Measurements from ENCODE around the gene LRRC52.

LRRC52 gene, protein sequence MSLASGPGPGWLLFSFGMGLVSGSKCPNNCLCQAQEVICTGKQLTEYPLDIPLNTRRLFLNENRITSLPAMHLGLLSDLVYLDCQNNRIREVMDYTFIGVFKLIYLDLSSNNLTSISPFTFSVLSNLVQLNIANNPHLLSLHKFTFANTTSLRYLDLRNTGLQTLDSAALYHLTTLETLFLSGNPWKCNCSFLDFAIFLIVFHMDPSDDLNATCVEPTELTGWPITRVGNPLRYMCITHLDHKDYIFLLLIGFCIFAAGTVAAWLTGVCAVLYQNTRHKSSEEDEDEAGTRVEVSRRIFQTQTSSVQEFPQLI

DNA sequence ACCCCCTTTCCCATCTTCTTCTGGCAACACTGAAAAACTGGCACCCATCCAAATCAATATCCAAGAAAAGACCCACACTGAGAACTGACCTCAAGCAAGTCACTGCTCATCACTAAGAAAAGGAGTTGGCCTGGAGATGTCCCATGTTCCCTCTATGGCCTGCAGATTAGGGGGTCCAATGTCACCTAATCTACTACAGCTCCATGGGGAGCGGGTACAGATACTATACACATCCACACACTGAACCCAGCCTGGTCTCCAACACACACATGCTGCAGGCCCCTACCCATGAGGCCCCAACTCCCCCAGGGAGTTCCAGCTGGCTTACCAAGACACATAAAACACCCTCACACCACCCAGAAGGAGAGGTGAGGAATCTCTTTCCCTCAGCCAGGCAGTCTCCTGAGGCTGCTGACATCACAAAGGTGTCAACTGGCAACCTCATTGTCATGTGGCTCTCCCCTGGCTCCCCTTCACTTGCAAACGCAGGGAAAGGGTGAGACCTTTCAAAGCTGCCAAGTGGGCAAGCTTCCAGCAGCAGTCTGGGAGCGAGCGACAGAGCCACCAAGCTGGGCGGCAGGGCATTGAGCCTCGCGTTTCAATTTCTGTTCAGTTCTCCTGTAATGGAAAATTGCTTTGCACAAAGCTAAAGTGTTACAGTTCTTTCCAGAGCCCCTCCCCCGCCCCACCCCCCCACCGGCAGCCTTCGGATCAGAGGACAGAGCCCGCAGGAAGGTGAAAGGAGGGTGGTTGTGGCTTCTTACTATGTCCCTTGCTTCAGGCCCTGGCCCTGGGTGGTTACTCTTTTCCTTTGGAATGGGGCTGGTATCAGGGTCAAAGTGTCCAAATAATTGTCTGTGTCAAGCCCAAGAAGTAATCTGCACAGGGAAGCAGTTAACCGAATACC, at the start of gene LRRC52:
Gene LRRC52 (plus strand): TSS at position 469 of the 907 bp plus-strand sequence. CDS start 297 bp downstream, at position 766.
- DNase-seq: no peak

DNA sequence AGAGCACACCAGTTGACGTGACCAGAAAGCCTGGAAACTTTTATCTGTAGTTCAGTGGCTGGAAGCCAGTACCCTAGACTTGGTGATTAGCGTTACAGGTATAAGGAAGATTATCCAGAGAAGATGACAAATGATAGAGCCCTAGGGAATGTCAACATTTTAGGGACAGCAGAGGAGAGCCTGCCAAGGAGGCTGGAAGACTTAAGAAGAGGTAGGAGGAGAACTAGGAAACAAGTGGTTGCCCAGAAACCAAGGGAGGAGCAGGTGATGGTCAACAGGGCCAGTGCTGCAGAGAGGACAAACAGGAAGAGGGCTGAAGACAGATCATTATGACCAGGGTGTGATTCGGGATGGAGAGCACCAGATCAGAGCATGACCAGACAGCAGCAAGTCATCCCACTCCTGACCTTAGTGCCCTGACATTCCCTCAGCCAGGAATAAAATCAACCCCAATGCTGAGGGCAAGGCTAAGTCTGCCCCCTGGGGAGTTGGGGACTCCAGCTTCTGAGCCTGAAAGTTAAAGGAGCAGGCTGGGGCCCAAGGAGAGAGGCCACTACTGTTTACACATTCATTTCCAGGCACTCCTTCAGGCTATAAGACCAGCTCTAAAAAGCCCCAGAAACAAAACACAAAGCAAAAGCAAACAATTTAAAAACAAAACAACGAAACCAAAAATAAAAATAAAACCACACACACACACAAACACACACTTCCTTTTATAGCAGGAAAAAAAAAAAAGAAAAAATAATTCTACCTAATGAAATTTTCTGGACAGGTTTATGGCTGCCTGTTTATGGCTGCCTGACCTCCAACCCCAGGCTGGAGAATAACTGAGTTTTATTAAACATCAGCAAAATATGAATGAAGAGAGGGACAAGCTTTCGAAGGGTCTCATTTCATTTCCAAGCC, 48.6 kb upstream of the LRRC52 start:
- DNase-seq: no peak

DNA sequence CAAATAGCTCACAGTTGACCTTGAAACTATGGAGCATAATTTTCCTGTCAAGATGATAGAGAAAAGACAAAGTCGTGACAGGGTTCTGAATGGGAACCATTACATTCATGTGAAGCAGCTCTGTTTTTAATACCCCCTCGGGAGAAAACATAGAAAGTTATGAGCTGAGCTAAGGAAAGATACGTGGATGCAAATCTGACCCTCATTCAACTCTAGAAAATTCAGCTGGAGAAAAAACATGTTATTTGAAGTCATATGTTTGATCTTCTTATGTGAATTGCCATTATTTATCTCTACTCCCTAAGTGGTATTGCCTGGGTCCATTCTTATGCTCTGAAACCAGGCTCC, 48.0 kb upstream of the LRRC52 start:
- DNase-seq: no peak

DNA sequence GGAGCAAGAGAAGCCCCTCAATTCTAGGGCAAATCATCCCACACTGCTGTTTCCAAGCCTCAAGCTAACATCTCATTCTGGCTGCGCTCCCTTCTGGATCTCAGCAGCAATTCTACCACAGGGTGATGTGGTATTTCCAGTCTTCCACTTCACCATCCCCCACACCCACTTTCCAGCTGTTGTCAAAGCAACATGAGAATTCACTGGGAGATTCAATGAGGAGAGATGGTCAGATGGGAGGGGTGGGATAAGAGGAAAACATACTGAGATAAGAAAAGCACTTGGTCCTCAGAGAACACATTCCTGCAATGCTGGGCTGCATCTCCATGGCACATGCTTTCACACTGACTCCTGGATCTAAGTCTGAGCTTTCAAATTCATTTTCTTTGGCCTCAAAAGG, 47.3 kb upstream of the LRRC52 start:
- DNase-seq: no peak

DNA sequence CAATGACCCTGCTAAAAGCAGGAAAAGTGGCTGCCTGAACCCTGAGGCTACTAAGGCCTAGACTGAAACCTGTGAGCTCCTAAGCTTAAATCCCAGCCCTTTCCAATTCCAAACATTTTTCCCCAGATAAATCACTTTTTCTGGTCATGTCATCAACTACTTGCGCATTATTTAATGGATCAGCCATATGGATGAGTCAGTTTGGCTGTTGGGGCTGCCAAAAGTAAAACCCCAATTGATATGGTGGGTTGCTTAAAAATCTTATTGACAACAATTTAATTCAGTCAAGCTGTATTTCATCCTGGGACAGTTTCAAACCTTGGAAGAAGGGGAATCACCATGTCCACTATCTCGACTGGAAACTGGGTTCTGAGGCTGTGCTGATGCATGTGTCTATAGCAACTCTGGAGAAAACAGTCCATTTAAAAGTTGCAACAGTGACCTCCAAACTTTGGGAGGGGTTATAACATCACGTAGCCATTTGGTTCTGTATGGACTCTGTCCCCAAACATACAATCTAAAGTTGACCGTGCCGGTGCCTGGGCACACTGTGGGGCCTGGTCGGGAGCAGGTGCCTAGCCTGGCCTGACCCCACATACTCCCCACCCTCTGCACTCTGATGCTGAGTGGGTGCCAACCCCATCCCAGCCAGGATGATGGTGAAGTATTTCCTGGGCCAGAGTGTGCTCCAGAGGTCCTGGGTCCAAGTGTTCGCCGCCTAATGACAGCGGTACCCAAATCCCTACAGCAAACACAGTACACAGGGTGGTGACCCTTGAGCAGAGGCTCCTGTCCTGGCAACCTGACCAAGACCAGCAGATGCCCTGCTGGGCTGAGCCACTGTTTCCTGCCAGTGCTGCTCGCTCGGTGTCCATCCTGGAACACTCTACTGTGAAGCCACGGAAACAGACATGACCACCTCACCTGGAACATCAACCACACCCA, 46.5 kb upstream of the LRRC52 start:
- no peak for DNase-seq

DNA sequence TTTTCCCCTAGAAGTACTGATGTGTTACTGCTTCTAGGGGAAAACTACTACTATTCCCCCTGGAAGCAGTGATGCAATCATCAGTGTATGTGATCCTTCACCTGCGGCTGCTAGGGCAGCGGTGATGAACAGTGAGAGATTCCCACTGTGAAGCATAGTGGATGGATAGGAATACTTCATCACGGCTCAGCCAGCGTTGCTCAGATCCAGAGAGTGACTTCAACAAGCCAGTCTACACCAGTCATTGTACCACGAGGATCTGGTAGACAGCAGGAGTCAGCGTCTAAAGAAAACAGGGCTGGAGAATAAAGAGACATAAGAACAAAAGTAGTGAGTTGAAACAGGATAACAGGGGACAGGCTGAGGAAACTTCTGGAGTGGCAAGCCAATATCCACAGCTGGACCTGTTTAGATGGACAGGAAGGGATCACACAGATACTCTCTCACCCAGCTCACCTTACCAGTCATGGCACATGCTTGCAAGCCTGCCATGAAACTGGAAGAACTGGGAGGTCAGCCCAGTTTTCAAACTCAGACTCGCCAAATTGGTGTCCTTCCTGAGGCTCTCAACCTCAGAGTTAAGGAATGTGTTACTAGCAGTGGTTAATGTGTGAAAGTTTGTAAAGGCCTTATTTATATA, 42.4 kb upstream of the LRRC52 start:
- no peak for DNase-seq

DNA sequence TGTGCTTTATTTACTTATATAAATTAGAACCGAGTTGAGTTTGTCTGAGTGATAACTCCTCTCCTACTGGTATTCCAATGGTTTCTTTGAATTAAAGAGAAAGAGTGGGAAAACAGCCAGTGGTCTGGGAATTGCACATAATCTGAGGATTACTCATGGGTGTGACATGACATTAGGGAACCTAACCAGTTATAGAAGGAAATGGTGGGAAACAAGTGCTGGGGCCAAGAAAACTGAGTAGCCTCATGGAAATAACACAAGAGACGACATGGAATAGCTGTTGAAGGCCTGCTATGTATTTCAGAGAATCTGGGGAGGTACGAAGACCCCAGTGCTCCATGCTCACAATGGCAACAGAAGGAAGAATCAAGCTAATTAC, 41.8 kb upstream of the LRRC52 start:
- no peak for DNase-seq

DNA sequence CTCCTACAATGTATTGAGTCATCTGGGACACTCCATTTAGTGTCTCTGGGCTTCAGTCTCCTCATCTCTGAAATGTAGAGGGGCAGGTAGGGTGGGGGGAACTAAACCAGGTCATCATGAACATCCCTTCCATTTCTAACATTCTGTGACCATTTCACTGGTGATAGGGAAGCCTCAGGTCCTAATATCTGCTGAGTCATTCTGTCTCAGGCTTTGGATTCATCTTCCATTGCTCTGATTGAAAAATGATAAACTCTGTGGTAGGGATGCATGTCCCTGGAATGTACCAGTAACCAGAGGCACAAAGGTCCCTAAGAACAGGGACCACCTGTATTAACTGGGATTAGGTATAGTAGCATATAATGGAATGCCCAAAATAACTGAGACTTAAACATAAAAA, 36.2 kb upstream of the LRRC52 start:
- DNase-seq: no peak

DNA sequence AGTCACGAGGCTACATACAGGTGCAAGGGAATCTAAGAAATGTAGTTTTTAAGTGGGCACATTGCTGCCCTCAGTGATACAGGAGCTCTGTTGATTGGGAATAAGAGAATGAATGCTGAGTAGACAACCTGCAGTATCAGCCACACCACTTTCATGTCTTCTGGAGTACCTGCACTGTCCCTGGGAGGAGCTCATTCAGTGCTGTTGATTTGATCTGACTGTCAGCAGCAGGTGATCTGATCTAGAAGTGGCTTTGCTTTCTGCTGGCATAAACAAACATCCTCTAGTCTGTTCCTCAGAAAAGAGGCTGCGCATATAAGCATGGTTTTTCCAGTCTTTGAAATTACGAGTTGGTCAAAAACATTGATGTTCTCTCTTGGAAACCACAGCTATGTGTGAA, 35.5 kb upstream of the LRRC52 start:
- no peak for DNase-seq

DNA sequence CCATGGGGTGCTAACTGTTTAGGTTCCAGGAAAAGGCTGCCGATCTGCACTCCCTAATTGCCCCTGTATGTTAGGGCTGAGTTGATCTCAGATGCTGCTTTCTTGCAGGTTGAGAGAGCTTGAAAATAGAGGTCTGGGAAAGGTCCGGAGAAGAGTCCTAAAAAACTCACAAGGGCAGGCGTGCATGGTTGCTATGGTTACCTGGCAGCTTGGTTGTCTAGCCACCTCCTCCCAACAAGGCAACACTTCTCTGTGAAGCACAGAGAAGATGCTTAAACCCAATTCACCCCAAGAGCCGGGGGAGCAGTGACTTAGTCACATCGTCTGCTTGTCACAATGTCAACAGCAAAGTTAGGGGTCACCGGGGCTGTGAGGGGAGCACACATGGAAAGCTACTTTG, 31.0 kb upstream of the LRRC52 start:
- DNase-seq: no peak

DNA sequence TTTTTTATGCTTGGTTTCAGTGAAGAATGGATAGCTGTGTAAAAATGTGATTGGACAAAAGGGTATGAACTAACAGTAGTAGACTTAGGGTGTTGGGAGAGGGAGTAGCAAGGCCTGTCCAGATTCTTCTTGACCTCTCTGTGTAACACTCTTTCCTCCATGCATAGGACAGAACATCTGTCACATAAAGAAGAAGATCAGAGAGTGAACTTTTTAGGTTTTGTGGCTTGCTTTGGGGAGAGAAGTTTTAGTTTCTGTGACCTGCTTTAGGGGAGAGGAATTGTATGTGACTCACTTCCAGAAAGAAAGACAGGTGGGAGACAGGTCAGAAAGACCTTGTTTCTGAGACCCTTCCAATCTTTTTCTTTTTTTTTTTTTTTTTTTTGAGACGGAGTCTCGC, 27.3 kb upstream of the LRRC52 start:
- no peak for DNase-seq

DNA sequence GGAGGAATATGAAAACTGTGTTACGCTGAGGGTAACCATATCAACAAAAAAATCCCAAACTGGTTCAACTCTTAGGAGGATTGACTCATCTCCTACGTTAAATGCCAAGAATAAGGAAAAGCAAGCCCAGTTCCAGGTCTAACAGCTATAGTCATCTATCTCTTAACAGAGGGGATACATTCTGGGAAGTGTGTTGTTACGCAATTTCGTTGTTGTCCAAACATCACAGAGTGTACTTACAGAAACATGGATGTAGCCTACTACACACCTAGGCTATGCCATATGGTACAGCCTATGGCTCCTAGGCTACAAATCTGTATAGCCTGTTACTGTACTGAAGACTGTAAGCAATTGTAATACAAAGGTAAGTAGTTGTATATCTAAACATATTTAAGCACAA, 23.2 kb upstream of the LRRC52 start:
- DNase-seq: no peak

DNA sequence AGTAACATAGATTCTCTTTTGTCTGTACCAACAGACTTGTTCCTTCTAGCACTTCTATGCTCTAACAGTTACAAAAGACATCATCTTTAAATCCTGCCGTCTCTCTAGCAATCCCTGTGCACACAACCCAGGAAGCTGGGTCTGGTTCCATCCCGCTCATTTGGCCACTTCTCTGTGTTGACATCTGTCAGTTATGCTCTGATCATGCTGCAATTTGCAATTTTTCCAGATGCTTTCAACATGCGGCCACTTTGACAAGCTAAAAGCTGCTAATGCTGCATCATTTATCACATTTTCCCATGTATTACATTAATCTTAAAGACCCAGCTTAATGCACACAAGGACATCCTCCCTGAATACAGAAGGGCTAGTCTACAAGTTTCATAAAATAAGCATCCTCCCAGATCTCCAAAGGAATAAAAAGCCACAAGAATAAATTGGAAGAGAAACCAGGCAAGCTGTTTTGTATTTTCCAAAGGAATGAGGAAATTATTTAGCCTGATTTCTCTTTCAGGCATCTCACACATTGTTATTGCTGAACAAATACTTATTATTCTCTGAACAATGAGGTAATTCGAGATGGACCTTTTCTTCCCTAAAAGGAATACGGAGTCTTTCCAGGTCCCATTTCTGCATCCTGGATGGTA, 19.0 kb upstream of the LRRC52 start:
- DNase-seq: no peak

DNA sequence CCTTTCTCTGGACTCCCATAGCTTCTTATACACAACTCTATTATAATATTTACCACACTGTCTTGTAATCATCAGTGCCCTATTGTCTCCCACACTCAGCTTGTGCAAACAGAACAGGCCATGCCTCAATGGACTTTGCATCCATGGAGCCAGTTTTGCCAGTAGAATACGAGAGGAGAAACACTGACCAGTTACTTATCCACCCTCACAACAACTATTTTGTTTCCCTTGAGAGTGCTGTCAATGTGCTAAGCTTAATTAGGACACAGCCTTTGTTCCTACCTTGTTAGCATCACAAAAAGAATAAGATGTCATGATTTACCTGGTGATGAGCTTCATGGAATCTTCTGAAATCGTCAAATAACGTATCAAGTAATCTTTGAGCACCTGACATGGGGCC, 18.1 kb upstream of the LRRC52 start:
- DNase-seq: no peak

DNA sequence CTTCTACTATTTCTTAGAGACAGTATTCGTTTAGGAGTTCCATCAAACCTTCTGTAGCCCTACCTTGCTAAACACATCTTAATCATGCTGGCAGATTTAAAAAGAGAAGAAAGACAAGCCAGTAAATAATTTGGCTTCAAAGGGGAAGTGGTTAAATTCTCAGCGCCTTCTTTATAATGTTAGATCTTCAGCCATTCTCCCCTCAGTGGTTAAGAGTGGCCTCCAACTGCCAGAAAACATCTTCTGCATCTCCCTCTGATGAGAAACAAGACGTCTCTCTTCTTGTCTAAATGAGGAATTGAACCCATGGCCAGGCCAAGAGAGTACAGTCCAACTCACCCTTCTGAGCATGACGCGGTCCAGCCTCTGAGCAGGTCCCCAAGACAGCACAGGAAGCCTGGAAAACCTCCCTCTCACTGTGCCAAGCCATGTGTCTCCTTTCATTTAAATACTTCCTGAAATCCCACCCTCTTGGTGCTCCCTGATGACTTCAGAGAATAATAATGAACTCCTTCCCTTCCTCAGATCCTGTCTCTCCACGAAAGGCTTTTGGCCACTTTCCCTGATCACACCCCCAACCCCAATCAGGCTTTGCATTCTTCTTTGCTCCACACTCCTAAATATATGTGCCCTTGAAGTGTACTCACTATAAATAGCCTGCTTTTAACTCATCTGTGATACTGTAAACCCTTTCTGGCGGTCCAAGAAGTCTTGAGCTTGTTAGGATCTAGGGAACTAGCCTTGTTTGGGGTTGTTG, 16.4 kb upstream of the LRRC52 start:
- peak; percentile 15 for DNase-seq

DNA sequence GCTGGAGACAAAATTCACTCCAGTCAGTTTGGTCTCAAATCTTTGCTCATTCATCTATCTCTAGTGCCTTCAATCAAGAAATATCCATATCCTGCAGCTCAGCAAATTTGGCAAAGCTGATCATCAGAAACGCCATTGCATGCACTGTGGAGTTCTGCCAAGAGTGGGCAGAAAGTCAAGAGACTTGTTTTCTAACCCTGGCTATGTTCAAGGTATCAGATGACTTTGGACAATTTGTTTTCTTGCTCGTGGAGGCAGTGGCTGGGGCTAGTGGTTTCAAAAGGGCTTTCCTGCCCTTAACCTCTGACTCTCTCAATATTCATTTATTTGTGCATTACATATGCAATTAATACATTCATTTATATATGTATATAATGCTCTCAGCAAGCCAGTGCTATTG, 12.8 kb upstream of the LRRC52 start:
- DNase-seq: no peak

DNA sequence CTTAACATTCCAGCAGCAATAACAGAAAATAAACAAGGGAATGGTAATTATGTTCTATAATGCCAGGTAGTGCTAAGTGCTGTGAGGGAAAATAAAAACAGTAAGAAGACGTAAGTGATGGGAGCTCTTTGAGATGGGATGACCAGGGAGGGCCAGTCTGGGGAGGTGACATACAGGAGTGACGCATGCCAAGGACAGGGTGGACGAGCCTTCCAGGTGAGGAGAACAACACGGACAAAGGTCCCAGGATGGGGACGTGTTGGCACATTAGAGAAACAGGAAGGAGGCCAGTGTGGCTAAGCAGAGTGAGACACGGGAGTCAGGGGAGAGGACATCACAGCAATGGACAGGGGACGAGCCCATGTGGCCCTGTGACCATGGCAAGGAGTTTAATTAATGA, 11.7 kb upstream of the LRRC52 start:
- DNase-seq: no peak

DNA sequence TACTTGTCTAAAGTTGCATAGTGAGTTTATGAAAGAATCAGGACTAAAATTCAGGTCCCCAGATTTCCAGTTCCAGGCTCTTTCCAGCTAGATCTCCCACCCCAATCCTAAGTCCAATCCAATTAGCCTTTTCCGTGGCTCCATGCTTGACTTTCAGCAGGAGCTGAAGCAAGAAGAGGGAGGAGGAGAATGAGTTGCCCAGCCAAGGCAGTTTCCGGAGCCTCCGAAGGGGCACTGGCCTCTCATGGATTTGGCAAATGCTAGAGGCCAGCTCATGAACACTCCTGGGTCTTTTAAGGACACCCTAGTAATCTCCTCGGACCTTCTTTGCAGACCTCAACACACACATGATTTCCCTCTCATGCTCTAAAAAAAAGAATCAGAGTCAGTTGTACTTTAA, 10.5 kb upstream of the LRRC52 start:
- DNase-seq: no peak

DNA sequence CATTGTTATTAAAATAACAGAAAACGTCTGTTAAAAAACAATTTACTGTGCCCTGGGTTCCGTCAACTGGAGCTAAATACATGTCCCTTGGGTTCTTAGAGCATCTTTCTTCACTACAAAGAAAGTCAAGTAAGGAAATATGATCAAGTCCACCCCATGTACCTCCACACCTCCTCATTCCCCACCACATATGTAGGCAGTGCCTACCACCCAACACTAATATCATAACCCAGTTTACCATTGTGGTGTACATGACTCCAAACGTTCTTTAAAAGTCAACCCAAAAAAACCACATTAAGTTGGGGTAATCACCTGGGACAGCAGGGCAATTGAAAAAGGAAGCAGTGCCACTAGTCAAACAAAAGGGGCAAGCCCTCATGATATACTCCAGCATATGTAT, 7.8 kb upstream of the LRRC52 start:
- DNase-seq: no peak

DNA sequence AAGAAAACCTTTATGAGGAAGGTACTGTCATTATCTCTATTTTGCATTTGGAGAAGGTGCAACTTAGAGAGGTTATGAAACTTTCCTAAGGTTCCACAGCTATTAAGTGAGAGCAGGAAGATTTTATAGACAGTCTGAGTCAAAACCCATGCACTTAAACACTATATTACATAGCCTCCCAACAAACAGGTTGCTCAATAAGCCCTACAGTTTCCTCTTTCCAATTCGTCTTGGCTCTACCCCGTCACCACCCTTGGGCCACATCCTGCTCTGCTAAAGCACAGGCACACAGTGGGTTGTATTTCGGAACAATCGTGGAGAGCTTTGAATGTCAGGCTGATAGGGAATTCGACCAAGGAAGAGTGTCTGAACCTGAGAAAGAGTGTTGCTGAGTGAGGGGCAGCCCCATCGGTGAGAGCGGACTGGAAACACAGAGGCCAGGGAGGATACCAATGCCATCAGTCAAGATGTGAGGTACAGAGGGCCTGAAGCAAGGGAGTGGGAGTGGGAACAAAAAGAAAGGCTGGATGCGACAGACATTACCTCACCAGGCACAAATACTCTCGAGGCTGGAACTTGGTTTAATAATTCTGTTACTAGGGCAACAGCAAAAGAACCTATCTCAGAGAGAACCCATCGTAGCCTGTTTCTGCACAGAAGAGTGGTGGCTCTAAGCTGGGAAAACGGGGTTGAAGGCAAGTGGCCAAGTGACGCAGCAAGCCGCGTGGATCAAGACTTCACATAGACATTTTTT, 6.3 kb upstream of the LRRC52 start:
- DNase-seq: no peak
